ENCODE measurements around the gene SCAF11.

DNA sequence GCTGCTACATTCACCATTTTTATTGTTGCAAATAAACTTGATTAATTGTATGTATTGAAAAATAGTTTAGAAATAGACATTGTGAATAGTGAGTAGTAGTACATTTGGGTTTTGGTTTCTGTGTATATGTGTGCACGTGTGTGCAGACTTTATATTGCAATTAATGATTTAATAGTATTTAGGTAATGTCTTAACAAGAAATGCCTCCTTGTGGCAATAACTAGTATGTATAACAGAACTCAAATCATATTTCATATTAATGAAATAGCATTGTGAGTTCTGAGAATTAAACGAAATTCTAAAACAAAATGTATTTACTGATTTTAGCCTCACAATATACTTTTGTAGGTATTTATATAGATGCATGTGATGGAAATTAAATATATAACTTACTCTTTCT, 100.1 kb downstream of the SCAF11 start:
- no peak for TF ChIP-seq POLR2A (IDR thresholded peaks at IDR 0.05)
- TF ChIP-seq, protein P1, sequence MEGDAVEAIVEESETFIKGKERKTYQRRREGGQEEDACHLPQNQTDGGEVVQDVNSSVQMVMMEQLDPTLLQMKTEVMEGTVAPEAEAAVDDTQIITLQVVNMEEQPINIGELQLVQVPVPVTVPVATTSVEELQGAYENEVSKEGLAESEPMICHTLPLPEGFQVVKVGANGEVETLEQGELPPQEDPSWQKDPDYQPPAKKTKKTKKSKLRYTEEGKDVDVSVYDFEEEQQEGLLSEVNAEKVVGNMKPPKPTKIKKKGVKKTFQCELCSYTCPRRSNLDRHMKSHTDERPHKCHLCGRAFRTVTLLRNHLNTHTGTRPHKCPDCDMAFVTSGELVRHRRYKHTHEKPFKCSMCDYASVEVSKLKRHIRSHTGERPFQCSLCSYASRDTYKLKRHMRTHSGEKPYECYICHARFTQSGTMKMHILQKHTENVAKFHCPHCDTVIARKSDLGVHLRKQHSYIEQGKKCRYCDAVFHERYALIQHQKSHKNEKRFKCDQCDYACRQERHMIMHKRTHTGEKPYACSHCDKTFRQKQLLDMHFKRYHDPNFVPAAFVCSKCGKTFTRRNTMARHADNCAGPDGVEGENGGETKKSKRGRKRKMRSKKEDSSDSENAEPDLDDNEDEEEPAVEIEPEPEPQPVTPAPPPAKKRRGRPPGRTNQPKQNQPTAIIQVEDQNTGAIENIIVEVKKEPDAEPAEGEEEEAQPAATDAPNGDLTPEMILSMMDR (IDR thresholded peaks at IDR 0.05) = peak in 1 of 12 donors; percentile 12

Data from heart left ventricle (tissue), 13 donors.